Pancreas (tissue), 10 donors: Measurements from ENCODE around the gene CACNA2D2. TPM values are rescaled to one million over a fixed set of nuclear protein-coding genes. Genes with fewer than 3 reads are reported as not detected.

Experiments used
- ATAC-seq, 4 donors: fragments of 200-7000 bp; cut with Tn5 transposase; one replicate each; pipeline versions ENCODE4 v1.8.0 to v1.9.1; 2020; ENCODE audit warnings: mild to moderate bottlenecking in 4 of 4, moderate library complexity in 4 of 4
- DNase-seq, 6 donors: peaks; one replicate each; pipeline ENCODE4 v3.0.0-alpha.2; 2020
- FAIRE-seq: peaks from 2 replicates; lab custom pipeline; 2012; peaks lifted over from hg19 to GRCh38; lab: Jason Lieb, UNC
- H3K27ac ChIP-seq, 4 donors: fragments of 200-600 bp; sonication (generic); 1 replicate in 3 of 4; 2 replicates in 1 of 4; pipeline versions ENCODE4 v1.5.0 to v1.8.0; 2020
- H3K27me3 ChIP-seq, 4 donors: fragments of 200-600 bp; one replicate each; pipeline ENCODE4 v1.8.0; 2021
- H3K36me3 ChIP-seq, 3 donors: fragments of 200-600 bp; sonication (generic) in 1 of 3; one replicate each; pipeline versions ENCODE4 v1.5.0 to v1.8.0; 2020 to 2021
- H3K4me1 ChIP-seq, 3 donors: fragments of 200-600 bp; one replicate each; pipeline ENCODE4 v1.8.0; 2021
- H3K4me3 ChIP-seq, 4 donors: fragments of 200-600 bp; sonication (generic) in 2 of 4; one replicate each; pipeline versions ENCODE4 v1.5.0 to v1.8.0; 2020 to 2021
- H3K9me3 ChIP-seq, 4 donors: fragments of 200-600 bp; one replicate each; pipeline ENCODE4 v1.8.0; 2021
- WGBS, 2 donors: extraction: QIAGEN DNeasy Blood & Tissue Kit; methylation state at CpG; one replicate each; pipeline ENCODE4 v1.1.7; 2013; 5-methylcytosine and 5-hydroxymethylcytosine counted together
- intact Hi-C, 3 donors: fragments of 100-400 bp; cut with DNase I; formaldehyde crosslinking; loops; one replicate each; pipeline versions ENCODE4 v1.11.1 to v1.14.2; 2022
- polyA plus RNA-seq, 2 donors: library from polyadenylated mRNA; stranded (reverse); fragments of 200-250 nt; gene quantifications; one replicate each; pipeline ENCODE4 v1.2.3, GENCODE V29; 2013
- total RNA-seq, 6 donors: library from RNA; stranded (reverse); fragmentation: NEBNext Ultra II Directional in 4 of 6; extraction: Animal tissue kit (Norgen Biotek cat#: 25700) in 4 of 6; gene quantifications; one replicate each; pipeline versions ENCODE4 v1.2.1 to v1.2.4, GENCODE V29; 2021 to 2023
- TF ChIP-seq, protein P1 (sequence below), 4 donors: fragments of 200-600 bp; sonication (generic) in 3 of 4; IDR thresholded peaks; one replicate each; pipeline versions ENCODE4 v1.5.0 to v1.8.0; 2021; ENCODE audit warnings: antibody characterized with exemption in 4 of 4
- donor health status: healthy with polysubstance abuse.
- donor health status: DM: no; HTN: no; CAD: no; lungs with moderate emphysema.
- donor health status: DM: no; HTN: no; CAD: no.
- donor health status: control.
- donor health status: control.
- donor health status: Bipolar disorder and iron deficiency.
- donor health status: DM: yes; HTN: yes; CAD: no.
- donor health status: DM: no; HTN: no; CAD: no.
- donor health status: DM: no; HTN: no; CAD: no.
- donor health status: DM: yes; HTN: yes; CAD: no.

The CACNA2D2 gene
- total and polyA plus RNA-seq, 8 donors, result 1.1 to 19.5 (median 3.3) TPM

DNA sequence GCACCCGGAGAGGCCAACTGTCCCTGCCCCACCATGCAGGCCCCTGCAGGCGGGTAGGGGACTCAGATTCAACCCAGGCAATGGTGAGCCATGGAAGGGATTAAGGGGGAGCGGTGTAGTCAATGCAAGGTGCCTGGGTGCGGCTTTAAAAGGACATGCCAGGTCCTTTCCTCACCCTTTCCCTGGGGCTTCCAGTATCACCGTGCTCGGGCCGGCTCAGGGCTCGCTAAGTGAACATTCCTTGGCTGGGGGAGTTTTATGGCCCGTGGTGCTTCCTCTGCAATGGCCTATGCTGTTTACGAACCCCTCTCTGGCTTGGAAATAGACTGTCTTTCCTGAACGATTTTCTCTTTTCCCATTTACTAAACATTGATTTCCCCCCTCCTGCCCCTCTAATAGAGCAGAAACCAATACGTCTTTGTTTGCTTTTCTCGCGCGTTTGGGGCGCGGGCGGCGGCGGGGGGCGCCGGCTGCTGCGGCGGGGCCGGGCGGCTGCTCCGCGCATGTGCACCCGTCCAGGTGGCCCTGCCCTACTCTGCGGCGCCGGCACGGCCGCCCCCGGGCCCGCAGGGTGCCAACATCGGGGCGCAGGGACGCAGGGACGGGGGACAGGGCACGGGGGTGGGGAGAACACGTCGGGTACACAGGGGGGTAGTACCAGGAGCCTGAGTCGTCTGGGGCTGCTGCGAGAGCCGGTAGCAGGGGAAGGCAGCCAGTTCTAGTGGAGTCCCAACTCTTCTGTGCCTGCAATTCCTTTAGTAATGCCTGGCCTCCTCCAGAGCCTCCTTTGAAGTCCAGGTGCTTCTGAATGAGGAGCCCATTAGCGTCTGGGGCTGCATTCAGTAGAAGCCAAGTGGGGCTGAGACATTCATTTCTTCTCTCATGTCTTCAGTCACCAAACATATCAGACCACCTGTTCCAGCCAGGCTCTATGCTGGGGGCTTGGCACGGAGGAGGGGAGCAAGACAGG, 26.9 kb upstream of the CACNA2D2 start:
- ATAC-seq (peak in 1 of 4 donors; percentile 57), FAIRE-seq (no peak), DNase-seq (no peak)
- Histone ChIP-seq H3K36me3 (no peaks in the 10 kb centered on the region), H3K4me3 (no peak overlapping the region), H3K27ac (no peak overlapping the region), H3K4me1 (no peaks in the 10 kb centered on the region), H3K9me3 (no peaks in the 10 kb centered on the region), H3K27me3 (no peaks in the 10 kb centered on the region)
- intact Hi-C loops, result no loop called here
- WGBS, 2 donors, result 18 to 20% methylated on average over 44 to 48 of the region's 48 CpGs
- TF ChIP-seq, protein P1, sequence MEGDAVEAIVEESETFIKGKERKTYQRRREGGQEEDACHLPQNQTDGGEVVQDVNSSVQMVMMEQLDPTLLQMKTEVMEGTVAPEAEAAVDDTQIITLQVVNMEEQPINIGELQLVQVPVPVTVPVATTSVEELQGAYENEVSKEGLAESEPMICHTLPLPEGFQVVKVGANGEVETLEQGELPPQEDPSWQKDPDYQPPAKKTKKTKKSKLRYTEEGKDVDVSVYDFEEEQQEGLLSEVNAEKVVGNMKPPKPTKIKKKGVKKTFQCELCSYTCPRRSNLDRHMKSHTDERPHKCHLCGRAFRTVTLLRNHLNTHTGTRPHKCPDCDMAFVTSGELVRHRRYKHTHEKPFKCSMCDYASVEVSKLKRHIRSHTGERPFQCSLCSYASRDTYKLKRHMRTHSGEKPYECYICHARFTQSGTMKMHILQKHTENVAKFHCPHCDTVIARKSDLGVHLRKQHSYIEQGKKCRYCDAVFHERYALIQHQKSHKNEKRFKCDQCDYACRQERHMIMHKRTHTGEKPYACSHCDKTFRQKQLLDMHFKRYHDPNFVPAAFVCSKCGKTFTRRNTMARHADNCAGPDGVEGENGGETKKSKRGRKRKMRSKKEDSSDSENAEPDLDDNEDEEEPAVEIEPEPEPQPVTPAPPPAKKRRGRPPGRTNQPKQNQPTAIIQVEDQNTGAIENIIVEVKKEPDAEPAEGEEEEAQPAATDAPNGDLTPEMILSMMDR (IDR thresholded peaks at IDR 0.05), result no peak

GRCh38 chr3:50525987-50526386, 22.6 kb upstream of the CACNA2D2 start:
- ATAC-seq (peak in 3 of 4 donors; percentile 49 to 85 (median 57)), FAIRE-seq (no peak), DNase-seq (peak in 1 of 6 donors; percentile 36)
- intact Hi-C loops, result no loop called here
- Histone ChIP-seq H3K36me3 (no peaks in the 10 kb centered on the region), H3K27me3 (no peaks in the 10 kb centered on the region), H3K27ac (no peak overlapping the region), H3K4me1 (no peaks in the 10 kb centered on the region), H3K9me3 (no peaks in the 10 kb centered on the region), H3K4me3 (no peak overlapping the region)
- TF ChIP-seq, protein P1 (IDR thresholded peaks at IDR 0.05), result no peak
- 63 to 70% methylated on average over 6 of the region's 6 CpGs for WGBS, 2 donors

GRCh38 chr3:50525191-50525910, 21.9 kb upstream of the CACNA2D2 start:
- H3K36me3 ChIP-seq, result no peaks in the 10 kb centered on the region
- DNase-seq (no peak), ATAC-seq (no peak), FAIRE-seq (no peak)
- H3K27ac ChIP-seq, result no peak overlapping the region
- TF ChIP-seq, protein P1 (IDR thresholded peaks at IDR 0.05), result no peak
- H3K4me3 ChIP-seq, result no peak overlapping the region
- no peaks in the 10 kb centered on the region for H3K4me1 ChIP-seq
- H3K9me3 ChIP-seq, result no peaks in the 10 kb centered on the region
- WGBS, 2 donors, result 67 to 68% methylated on average over 7 to 9 of the region's 9 CpGs
- H3K27me3 ChIP-seq, result no peaks in the 10 kb centered on the region
- intact Hi-C loops, result no loop called here

DNA sequence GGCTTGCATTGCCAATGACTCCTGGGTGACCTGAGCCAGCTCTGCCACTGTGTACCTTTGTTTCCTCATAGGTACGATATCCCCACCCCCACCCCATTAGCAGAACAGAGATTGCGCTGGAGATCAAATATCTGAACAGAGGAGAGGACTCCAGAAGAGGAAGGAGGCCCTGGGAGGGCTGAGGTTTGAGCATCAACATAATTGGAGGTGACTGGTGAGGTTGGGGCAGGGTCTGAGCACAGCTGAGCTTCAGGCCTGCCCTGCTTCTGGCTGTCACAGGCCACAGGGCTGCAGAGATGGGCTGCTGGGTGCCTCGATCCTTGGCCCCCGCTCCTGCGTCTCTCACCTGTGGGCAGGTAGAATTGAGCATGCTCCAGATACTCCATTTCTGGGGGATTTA, 21.3 kb upstream of the CACNA2D2 start:
- H3K9me3 ChIP-seq, result no peaks in the 10 kb centered on the region
- H3K4me1 ChIP-seq, result no peaks in the 10 kb centered on the region
- H3K27me3 ChIP-seq, result no peaks in the 10 kb centered on the region
- WGBS, 2 donors, result 80 to 87% methylated on average over 5 of the region's 5 CpGs
- TF ChIP-seq, protein P1 (IDR thresholded peaks at IDR 0.05), result no peak
- intact Hi-C loops, result no loop called here
- FAIRE-seq (no peak), DNase-seq (no peak), ATAC-seq (no peak)
- H3K27ac ChIP-seq, result no peak overlapping the region
- no peak overlapping the region for H3K4me3 ChIP-seq
- H3K36me3 ChIP-seq, result no peaks in the 10 kb centered on the region
